Measurements from ENCODE around the gene ZMAT5. TPM values are rescaled to one million over a fixed set of nuclear protein-coding genes. Genes with fewer than 3 reads are reported as not detected.

The ZMAT5 gene
- polyA plus RNA-seq, 1 donor (not counting 4 experiments of a cell fraction or from before 2014, with no cell fraction given) = 11.1 TPM

DNA sequence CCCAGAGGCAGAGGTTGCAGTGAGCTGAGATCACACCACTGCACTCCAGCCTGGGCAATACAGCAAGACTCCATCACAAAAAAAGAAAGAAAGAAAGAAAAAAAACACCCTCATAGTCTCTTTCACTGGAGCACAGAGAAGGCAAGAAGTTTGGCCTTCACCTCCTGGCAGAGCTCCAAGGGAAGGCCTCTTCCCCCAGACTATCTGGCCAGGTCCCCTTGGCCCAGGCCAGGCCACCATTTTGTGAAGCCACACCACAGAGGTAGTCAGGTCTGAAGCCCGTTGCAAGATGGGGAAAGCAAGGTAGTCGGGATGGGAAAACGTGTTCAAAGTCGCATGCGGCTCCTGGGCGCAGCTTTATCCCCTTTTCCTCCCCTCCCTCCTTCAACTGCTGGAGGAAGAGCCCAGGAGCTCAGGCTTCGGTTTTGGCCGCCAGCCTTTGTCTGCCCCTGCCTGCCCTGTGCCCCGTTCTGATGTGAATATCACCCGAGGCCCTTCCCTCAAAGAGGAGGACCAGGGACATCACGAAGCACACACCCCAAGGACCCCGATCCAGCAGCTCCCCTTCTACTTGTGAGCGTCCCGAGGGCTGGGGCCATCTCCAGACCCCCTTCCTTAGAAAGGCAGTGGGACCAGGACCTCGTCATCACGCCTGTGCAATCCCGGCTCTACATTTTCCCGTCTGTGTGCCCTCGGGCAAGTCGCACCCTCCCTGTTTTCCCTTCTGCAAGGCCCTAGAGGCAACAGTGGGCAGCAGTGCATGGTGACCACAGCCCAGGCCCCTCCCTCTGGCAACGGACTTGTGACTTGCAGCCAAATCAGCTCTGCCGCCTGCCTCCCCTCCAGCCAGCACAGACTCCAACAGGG lies 29.3 kb downstream of the ZMAT5 start:
- Histone ChIP-seq H3K79me2 (ENCODE audit: control insufficient read depth, insufficient read depth, low read length) (no peaks in the 10 kb centered on the region), H3K27ac (ENCODE audit: control insufficient read depth, insufficient read depth, low read length) (no peak overlapping the region), H3K9me3 (ENCODE audit: control insufficient read depth, low read depth, low read length) (no peaks in the 10 kb centered on the region), H3K4me1 (ENCODE audit: control insufficient read depth, extremely low read depth, insufficient read depth, low read length) (peaks cover 3% of the 10 kb centered on the region), H3K27me3 (ENCODE audit: control insufficient read depth, extremely low read depth, insufficient read depth, low read length) (no peaks in the 10 kb centered on the region), H4K20me1 (ENCODE audit: control insufficient read depth, extremely low read depth, insufficient read depth, low read length) (no peaks in the 10 kb centered on the region), H2AFZ (ENCODE audit: control insufficient read depth, low read length) (no peak overlapping the region), H3K36me3 (ENCODE audit: control insufficient read depth in 2 of 2, extremely low read depth in 1 of 2, insufficient read depth in 2 of 2, low read length in 2 of 2) (peaks cover 0 to 5% of the 10 kb centered on the region in 2 experiments), H3K4me2 (ENCODE audit: control insufficient read depth, extremely low read depth, insufficient read depth, low read depth, low read length) (no peak overlapping the region), H3K9ac (ENCODE audit: control insufficient read depth, extremely low read depth, insufficient read depth, low read length) (no peak overlapping the region), H3K9me1 (ENCODE audit: control insufficient read depth, extremely low read depth, insufficient read depth, low read length) (no peaks in the 10 kb centered on the region), H3K4me3 (ENCODE audit: control insufficient read depth in 2 of 3, extremely low read depth in 1 of 3, insufficient read depth in 2 of 3, low read depth in 1 of 3, low read length in 3 of 3) (no peak overlapping the region)
- no peak for DNase-seq (ENCODE audit: low read depth, low spot score)
- FAIRE-seq = no peak
- dilution Hi-C loops (cut with MboI; ENCODE audit: extremely low pct_ligation_motif_present, low sequenced_read_pairs) = no loop called here
- TF ChIP-seq CTCF (optimal IDR thresholded peaks at IDR 0.05 in 1 of 3, IDR thresholded peaks at IDR 0.05 in 1 of 3, conservative IDR thresholded peaks at IDR 0.05 in 1 of 3; ENCODE audit: extremely low read depth in 1 of 3, insufficient read depth in 2 of 3, low read length in 3 of 3) (no peak), EZH2 (IDR thresholded peaks at IDR 0.05; ENCODE audit: low read length) (no peak)

DNA sequence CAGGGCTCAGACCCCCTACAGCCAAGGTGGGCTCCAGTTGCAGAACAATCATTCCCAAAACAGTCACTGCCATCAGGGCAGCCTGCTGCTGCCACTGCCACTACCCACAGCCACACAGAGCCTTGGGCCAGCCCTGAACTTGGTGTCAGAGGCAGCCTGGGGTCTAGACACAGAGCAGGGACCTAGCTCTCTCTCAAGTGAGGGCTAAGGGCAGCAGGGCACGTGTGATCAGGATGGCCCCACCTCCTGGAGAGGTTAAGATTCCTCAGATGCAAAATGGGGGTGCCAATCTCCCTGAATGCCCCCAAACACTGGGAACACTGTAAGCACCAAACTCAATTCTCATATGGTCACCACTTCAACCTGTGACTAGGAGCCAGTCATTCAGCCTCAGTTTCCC lies 31.4 kb downstream of the ZMAT5 start:
- TF ChIP-seq CTCF (optimal IDR thresholded peaks at IDR 0.05 in 1 of 3, IDR thresholded peaks at IDR 0.05 in 1 of 3, conservative IDR thresholded peaks at IDR 0.05 in 1 of 3; ENCODE audit: extremely low read depth in 1 of 3, insufficient read depth in 2 of 3, low read length in 3 of 3) = no peak
- TF ChIP-seq EZH2 (IDR thresholded peaks at IDR 0.05; ENCODE audit: low read length) = no peak
- H3K4me3 ChIP-seq (ENCODE audit: control insufficient read depth in 2 of 3, extremely low read depth in 1 of 3, insufficient read depth in 2 of 3, low read depth in 1 of 3, low read length in 3 of 3) = no peak overlapping the region
- H3K9me1 ChIP-seq (ENCODE audit: control insufficient read depth, extremely low read depth, insufficient read depth, low read length) = no peaks in the 10 kb centered on the region
- H4K20me1 ChIP-seq (ENCODE audit: control insufficient read depth, extremely low read depth, insufficient read depth, low read length) = no peaks in the 10 kb centered on the region
- no peak overlapping the region for H3K27ac ChIP-seq (ENCODE audit: control insufficient read depth, insufficient read depth, low read length)
- no peak overlapping the region for H3K9ac ChIP-seq (ENCODE audit: control insufficient read depth, extremely low read depth, insufficient read depth, low read length)
- dilution Hi-C loops (cut with MboI; ENCODE audit: extremely low pct_ligation_motif_present, low sequenced_read_pairs) = no loop called here
- DNase-seq (ENCODE audit: low read depth, low spot score) (no peak), FAIRE-seq (no peak)
- no peaks in the 10 kb centered on the region for H3K79me2 ChIP-seq (ENCODE audit: control insufficient read depth, insufficient read depth, low read length)
- H3K27me3 ChIP-seq (ENCODE audit: control insufficient read depth, extremely low read depth, insufficient read depth, low read length) = no peaks in the 10 kb centered on the region
- no peaks in the 10 kb centered on the region for H3K9me3 ChIP-seq (ENCODE audit: control insufficient read depth, low read depth, low read length)
- peaks cover 0 to 5% of the 10 kb centered on the region in 2 experiments for H3K36me3 ChIP-seq (ENCODE audit: control insufficient read depth in 2 of 2, extremely low read depth in 1 of 2, insufficient read depth in 2 of 2, low read length in 2 of 2)
- no peak overlapping the region for H2AFZ ChIP-seq (ENCODE audit: control insufficient read depth, low read length)
- peaks cover 3% of the 10 kb centered on the region for H3K4me1 ChIP-seq (ENCODE audit: control insufficient read depth, extremely low read depth, insufficient read depth, low read length)
- no peak overlapping the region for H3K4me2 ChIP-seq (ENCODE audit: control insufficient read depth, extremely low read depth, insufficient read depth, low read depth, low read length)
